Measurements from ENCODE around the gene BSN.
A peak's percentile ranks its signal among the peaks of the same experiment; 100 is the strongest.

Gene BSN

DNA sequence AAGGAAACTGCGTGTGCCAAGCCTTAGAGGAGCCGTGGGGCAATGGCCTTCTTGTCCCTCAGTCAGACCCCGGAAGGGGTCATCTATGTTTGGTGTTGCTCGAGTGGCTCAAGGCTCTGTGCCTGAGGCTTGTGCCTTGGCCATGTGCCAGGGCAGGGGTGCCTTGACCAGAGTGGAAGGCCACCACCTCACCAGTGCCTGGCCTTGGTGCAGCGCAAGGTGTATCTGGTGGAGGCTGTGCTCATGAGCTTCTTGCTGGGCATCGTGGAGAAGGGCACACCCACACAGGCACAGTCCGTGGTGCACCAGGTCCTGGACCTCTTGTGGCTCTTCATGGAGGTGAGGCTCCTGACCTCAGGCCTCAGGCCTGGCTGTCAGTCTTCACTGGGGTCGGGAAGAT is 145.7 kb downstream of the BSN start:
- Mint-ChIP-seq H3K4me1 (no peaks in the 10 kb centered on the region), H3K9me3 (no peaks in the 10 kb centered on the region), H3K4me3 (no peak overlapping the region), H3K36me3 (ENCODE audit: low read depth) (peaks cover 4% of the 10 kb centered on the region), H3K27me3 (ENCODE audit: low read depth) (no peaks in the 10 kb centered on the region), H3K27ac (no peak overlapping the region)
- TF ChIP-seq, protein P1, sequence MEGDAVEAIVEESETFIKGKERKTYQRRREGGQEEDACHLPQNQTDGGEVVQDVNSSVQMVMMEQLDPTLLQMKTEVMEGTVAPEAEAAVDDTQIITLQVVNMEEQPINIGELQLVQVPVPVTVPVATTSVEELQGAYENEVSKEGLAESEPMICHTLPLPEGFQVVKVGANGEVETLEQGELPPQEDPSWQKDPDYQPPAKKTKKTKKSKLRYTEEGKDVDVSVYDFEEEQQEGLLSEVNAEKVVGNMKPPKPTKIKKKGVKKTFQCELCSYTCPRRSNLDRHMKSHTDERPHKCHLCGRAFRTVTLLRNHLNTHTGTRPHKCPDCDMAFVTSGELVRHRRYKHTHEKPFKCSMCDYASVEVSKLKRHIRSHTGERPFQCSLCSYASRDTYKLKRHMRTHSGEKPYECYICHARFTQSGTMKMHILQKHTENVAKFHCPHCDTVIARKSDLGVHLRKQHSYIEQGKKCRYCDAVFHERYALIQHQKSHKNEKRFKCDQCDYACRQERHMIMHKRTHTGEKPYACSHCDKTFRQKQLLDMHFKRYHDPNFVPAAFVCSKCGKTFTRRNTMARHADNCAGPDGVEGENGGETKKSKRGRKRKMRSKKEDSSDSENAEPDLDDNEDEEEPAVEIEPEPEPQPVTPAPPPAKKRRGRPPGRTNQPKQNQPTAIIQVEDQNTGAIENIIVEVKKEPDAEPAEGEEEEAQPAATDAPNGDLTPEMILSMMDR (IDR thresholded peaks at IDR 0.05; ENCODE audit: unreplicated experiment in 3 of 3) = no peak

DNA sequence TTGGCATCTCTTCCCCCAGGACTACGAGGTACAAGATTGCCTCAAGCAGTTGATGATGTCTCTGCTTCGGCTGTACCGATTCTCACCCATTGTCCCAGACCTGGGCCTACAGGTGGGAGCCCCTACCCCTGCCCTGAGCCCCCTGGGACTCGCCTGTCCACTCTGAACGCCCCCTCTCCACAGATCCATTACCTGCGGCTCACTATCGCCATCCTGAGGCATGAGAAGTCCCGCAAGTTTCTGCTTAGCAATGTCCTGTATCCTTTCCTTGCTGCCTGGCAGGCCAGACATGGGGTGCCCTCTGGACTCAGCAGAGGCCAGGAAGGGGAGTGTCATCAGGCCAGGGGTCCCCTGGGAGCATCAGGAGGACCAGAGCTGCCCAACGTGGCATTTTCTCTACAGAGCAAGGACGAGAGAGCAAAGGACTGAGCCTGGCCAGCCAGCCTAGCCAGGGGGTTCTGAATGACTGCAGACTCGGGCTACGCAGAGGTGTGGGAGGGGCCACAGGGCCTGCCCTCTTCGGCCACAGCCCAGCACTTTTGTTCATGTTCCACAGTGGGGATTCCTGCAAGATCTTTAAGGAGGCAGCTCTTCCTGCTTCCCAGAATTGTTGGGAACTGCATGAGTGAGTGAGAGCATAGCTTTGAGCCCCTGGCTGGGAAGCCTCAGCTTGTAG is 146.3 kb downstream of the BSN start:
- H3K27me3 Mint-ChIP-seq (ENCODE audit: low read depth) = no peaks in the 10 kb centered on the region
- H3K4me1 Mint-ChIP-seq = no peaks in the 10 kb centered on the region
- no peaks in the 10 kb centered on the region for H3K9me3 Mint-ChIP-seq
- H3K27ac Mint-ChIP-seq = no peak overlapping the region
- peaks cover 4% of the 10 kb centered on the region for H3K36me3 Mint-ChIP-seq (ENCODE audit: low read depth)
- no peak overlapping the region for H3K4me3 Mint-ChIP-seq
- TF ChIP-seq, protein P1 (IDR thresholded peaks at IDR 0.05; ENCODE audit: unreplicated experiment in 3 of 3) = no peak

DNA sequence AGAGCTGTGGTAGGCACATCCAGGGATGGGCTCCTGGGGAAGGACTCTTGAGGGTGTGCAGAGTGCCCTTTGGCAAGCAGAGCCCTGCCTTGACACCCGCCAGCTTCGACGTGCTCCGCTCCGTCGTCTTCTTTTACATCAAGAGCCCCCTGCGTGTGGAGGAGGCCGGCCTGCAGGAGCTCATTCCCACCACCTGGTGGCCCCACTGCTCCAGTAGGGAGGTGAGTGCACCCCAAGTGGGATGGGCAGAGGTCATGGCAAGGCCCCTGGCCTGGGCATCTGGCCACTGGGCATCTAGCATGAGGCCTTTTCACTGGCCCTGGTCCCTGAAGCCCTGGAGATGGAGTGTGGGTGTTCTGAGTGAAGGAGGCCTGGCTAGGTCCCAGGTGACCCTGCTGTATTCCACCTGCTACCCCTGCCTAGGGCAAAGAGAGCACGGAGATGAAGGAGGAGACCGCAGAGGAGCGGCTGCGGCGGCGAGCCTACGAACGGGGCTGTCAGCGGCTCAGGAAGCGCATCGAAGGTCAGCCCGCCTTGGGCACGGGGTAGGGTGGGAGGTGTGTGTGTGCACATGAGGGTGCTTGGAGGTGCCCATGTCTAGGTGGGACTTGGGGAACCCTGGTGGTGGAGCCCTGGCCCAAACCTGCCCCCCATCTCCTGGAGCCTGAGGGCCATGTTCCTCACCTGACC is 147.3 kb downstream of the BSN start:
- Mint-ChIP-seq H3K4me3 (no peak overlapping the region), H3K9me3 (no peaks in the 10 kb centered on the region), H3K4me1 (no peaks in the 10 kb centered on the region), H3K27ac (no peak overlapping the region), H3K36me3 (ENCODE audit: low read depth) (peaks cover 4% of the 10 kb centered on the region), H3K27me3 (ENCODE audit: low read depth) (no peaks in the 10 kb centered on the region)
- TF ChIP-seq, protein P1 (IDR thresholded peaks at IDR 0.05; ENCODE audit: unreplicated experiment in 3 of 3) = peak; percentile 20 to 39 (median 36)

DNA sequence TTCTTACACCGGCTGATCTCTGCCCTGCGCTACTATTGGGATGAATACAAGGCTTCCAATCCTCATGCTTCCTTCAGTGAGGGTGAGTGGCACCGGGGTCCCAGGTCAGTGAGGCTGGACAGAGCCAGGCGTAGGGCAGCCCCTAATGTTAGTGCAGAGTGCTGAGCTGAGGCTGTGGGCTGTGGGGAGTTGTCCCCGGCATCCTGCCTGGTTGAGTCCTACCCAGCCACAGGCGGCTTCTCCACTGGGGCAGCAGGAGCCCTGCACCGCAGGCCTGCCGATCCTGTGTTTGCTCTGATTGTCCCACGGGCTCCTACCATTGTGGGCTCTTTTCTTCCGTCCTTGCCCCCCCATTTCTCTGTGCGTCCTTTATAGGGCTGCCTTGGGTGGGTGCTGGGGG is 148.4 kb downstream of the BSN start:
- H3K9me3 Mint-ChIP-seq = no peaks in the 10 kb centered on the region
- TF ChIP-seq, protein P1 (IDR thresholded peaks at IDR 0.05; ENCODE audit: unreplicated experiment in 3 of 3) = no peak

DNA sequence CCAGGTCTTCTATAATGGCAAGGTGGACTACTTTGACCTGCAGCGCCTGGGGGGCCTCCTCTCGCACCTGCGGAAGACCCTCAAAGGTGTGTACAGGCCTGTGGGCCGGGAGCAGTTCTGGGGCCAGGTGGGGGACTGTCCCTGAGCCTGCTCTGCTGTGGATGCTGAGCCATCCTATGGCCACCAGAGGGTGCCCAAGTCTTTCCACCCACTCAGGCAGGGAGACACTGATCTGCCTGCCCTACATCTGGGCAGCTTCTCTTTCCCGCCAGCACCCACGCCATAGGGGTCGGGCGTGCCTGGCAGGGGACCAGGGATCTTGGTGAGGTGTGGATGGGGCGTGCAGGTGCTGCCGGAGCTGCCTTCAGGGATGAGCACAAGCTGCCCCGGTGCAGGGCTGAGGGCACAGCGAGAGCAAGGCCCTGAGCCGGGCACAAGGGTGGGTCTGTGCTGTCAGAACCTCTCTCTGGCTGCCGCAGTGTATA is 149.2 kb downstream of the BSN start:
- Mint-ChIP-seq H3K27me3 (ENCODE audit: low read depth) (no peaks in the 10 kb centered on the region), H3K4me3 (no peak overlapping the region), H3K4me1 (no peaks in the 10 kb centered on the region), H3K27ac (no peak overlapping the region), H3K9me3 (no peaks in the 10 kb centered on the region), H3K36me3 (ENCODE audit: low read depth) (peaks cover 10% of the 10 kb centered on the region)
- TF ChIP-seq, protein P1 (IDR thresholded peaks at IDR 0.05; ENCODE audit: unreplicated experiment in 3 of 3) = peak; percentile 66 to 73 (median 72)

More for the DNA sequence above, 148.4 kb downstream of the BSN start:
- H3K27me3 Mint-ChIP-seq (ENCODE audit: low read depth) = no peaks in the 10 kb centered on the region
- no peak overlapping the region for H3K4me3 Mint-ChIP-seq
- no peak overlapping the region for H3K27ac Mint-ChIP-seq
- peaks cover 5% of the 10 kb centered on the region for H3K36me3 Mint-ChIP-seq (ENCODE audit: low read depth)
- no peaks in the 10 kb centered on the region for H3K4me1 Mint-ChIP-seq

Measured in nephron (organoid).